HL-60 (cell line): ENCODE measurements around the gene WNT3.

Experiments used
- DNase-seq, 2 experiments: peaks; one replicate each; pipeline ENCODE4 v3.0.0-alpha.2; 2010 to 2020; ENCODE audit warnings: low read depth in 1 of 2, low spot score in 1 of 2
- H3K27ac ChIP-seq: fragments of 250-450 bp; sonication (Bioruptor Pico); replicated peaks from 2 replicates; pipeline ENCODE4 v1.5.1; 2020; ENCODE audit warnings: mild to moderate bottlenecking, moderate library complexity
- H3K27me3 ChIP-seq: fragments of 250-450 bp; sonication (Bioruptor Pico); 2 replicates; pipeline ENCODE4 v1.5.1; 2021; ENCODE audit warnings: mild to moderate bottlenecking, moderate library complexity; ENCODE audit not compliant: insufficient read depth, poor library complexity, severe bottlenecking
- H3K4me3 ChIP-seq: replicated peaks from 2 replicates; pipeline ENCODE4 v1.5.1; 2011; ENCODE audit warnings: mild to moderate bottlenecking, control low read depth, low read length; ENCODE audit not compliant: insufficient read depth
- CTCF ChIP-seq: IDR thresholded peaks from one replicate; pipeline ENCODE4 v1.5.1; 2011; ENCODE audit warnings: low read length, control low read depth, inconsistent platforms; ENCODE audit not compliant: insufficient read depth
- GABPA ChIP-seq: IDR thresholded peaks from 2 replicates; pipeline ENCODE4 v1.6.1; 2012; ENCODE audit warnings: low read depth
- POLR2AphosphoS5 ChIP-seq: IDR thresholded peaks from 2 replicates; pipeline ENCODE4 v1.6.1; 2012; ENCODE audit warnings: low read depth
- REST ChIP-seq: IDR thresholded peaks from 2 replicates; pipeline ENCODE4 v1.6.1; 2012; ENCODE audit warnings: low read depth; ENCODE audit not compliant: insufficient replicate concordance
- SPI1 ChIP-seq: IDR thresholded peaks from 2 replicates; pipeline ENCODE4 v1.6.1; 2012; ENCODE audit warnings: low read depth, mild to moderate bottlenecking, borderline replicate concordance

WNT3 gene

GRCh38 chr17:46764000-46764708, 54.3 kb downstream of the WNT3 start:
- no peaks in the 10 kb centered on the region for H3K27me3 ChIP-seq
- no peak overlapping the region for H3K27ac ChIP-seq
- DNase-seq, result no peak
- no peak overlapping the region for H3K4me3 ChIP-seq
- TF ChIP-seq SPI1 (no peak), REST (no peak), CTCF (no peak), POLR2AphosphoS5 (no peak), GABPA (no peak)

GRCh38 chr17:46763416-46763815, 55.1 kb downstream of the WNT3 start:
- H3K4me3 ChIP-seq, result no peak overlapping the region
- H3K27ac ChIP-seq, result no peak overlapping the region
- no peaks in the 10 kb centered on the region for H3K27me3 ChIP-seq
- no peak for DNase-seq
- TF ChIP-seq REST (no peak), SPI1 (no peak), POLR2AphosphoS5 (no peak), GABPA (no peak), CTCF (no peak)

GRCh38 chr17:46759141-46759540, 59.4 kb downstream of the WNT3 start:
- Histone ChIP-seq H3K27me3 (no peaks in the 10 kb centered on the region), H3K4me3 (no peak overlapping the region), H3K27ac (no peak overlapping the region)
- no peak for DNase-seq
- no peak for TF ChIP-seq CTCF
- no peak for TF ChIP-seq GABPA
- TF ChIP-seq REST, result no peak
- no peak for TF ChIP-seq SPI1
- no peak for TF ChIP-seq POLR2AphosphoS5
